Neutrophil (primary cell): ENCODE measurements around the gene INTS3.

ENCODE experiments used
- H3K27ac ChIP-seq: fragments of 200-600 bp; sonication (generic); 2 replicates; pipeline ENCODE4 v1.5.1; 2016; ENCODE audit warnings: mild to moderate bottlenecking, moderate library complexity
- H3K27me3 ChIP-seq: fragments of 200-600 bp; sonication (generic); 2 replicates; pipeline ENCODE4 v1.6.0; 2016; ENCODE audit warnings: mild to moderate bottlenecking
- H3K36me3 ChIP-seq: fragments of 200-600 bp; sonication (generic); 2 replicates; pipeline ENCODE4 v1.5.1; 2017
- H3K4me1 ChIP-seq, 2 experiments: fragments of 200-600 bp in 1 of 2; sonication (generic) in 1 of 2; 1 replicate in 1 of 2; 2 replicates in 1 of 2; pipeline versions ENCODE4 v1.5.1 to v1.6.1; 2013 to 2016; ENCODE audit warnings: low read depth in 1 of 2, low read length in 1 of 2, mild to moderate bottlenecking in 1 of 2, moderate library complexity in 1 of 2; ENCODE audit not compliant: control insufficient read depth in 1 of 2, insufficient read depth in 1 of 2
- H3K4me3 ChIP-seq, 2 experiments: fragments of 200-600 bp in 1 of 2; sonication (generic) in 1 of 2; 1 replicate in 1 of 2; 2 replicates in 1 of 2; pipeline ENCODE4 v1.5.1; 2013 to 2016; ENCODE audit warnings: low read depth in 1 of 2, low read length in 1 of 2, mild to moderate bottlenecking in 1 of 2, moderate library complexity in 1 of 2
- H3K9me3 ChIP-seq: fragments of 200-600 bp; sonication (generic); 2 replicates; pipeline ENCODE4 v1.5.1; 2016
- TF ChIP-seq, protein P1 (sequence below): fragments of 200-600 bp; sonication (generic); IDR thresholded peaks from 2 replicates; pipeline ENCODE4 v1.5.1; 2016; ENCODE audit warnings: antibody characterized with exemption

The INTS3 gene

DNA sequence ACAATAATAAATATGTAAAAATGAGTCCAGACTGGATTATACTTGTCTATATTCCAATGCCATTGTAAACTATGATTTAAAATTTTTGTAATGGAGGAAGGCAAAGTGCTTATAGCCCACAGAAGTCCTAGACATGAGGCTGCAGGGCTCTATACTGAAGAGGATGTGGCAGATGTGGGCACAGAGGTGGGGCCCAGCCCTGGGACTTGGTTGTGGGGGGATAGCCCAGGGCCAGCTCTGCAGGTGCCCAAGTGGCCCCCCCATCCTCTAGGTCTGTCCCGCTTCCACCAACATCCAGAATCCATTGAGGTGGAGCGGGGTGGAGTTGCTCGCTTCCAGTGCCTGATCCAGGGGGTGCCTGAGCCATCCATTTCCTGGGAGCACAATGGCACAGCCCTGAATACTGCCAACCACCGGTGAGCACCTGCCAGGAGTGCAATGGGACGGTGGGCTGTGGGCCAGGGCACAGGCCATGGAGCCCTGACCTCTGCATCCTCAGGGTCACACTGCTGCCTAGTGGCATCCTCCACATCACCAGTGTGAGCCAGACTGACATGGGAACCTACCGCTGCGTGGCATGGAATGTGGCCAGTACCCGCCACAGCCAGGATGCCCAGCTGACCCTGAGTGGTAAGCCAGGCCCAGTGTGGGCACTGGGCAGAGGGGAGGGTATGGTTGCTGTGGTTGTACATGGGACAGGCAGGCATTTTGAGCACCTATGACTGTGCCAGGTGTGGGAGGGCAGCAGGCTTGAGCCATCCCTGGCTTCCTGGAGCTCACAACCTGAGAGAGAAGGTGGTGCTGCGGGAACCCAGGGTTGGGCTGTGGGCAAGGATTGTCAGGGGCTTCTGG, 68.3 kb downstream of the INTS3 start:
- Histone ChIP-seq H3K9me3 (no peaks in the 10 kb centered on the region), H3K4me3 (no peak overlapping the region), H3K4me1 (peaks cover 22 to 23% of the 10 kb centered on the region in 2 experiments), H3K36me3 (peaks cover 6% of the 10 kb centered on the region), H3K27ac (no peak overlapping the region), H3K27me3 (no peaks in the 10 kb centered on the region)
- TF ChIP-seq, protein P1, sequence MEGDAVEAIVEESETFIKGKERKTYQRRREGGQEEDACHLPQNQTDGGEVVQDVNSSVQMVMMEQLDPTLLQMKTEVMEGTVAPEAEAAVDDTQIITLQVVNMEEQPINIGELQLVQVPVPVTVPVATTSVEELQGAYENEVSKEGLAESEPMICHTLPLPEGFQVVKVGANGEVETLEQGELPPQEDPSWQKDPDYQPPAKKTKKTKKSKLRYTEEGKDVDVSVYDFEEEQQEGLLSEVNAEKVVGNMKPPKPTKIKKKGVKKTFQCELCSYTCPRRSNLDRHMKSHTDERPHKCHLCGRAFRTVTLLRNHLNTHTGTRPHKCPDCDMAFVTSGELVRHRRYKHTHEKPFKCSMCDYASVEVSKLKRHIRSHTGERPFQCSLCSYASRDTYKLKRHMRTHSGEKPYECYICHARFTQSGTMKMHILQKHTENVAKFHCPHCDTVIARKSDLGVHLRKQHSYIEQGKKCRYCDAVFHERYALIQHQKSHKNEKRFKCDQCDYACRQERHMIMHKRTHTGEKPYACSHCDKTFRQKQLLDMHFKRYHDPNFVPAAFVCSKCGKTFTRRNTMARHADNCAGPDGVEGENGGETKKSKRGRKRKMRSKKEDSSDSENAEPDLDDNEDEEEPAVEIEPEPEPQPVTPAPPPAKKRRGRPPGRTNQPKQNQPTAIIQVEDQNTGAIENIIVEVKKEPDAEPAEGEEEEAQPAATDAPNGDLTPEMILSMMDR, result no peak

DNA sequence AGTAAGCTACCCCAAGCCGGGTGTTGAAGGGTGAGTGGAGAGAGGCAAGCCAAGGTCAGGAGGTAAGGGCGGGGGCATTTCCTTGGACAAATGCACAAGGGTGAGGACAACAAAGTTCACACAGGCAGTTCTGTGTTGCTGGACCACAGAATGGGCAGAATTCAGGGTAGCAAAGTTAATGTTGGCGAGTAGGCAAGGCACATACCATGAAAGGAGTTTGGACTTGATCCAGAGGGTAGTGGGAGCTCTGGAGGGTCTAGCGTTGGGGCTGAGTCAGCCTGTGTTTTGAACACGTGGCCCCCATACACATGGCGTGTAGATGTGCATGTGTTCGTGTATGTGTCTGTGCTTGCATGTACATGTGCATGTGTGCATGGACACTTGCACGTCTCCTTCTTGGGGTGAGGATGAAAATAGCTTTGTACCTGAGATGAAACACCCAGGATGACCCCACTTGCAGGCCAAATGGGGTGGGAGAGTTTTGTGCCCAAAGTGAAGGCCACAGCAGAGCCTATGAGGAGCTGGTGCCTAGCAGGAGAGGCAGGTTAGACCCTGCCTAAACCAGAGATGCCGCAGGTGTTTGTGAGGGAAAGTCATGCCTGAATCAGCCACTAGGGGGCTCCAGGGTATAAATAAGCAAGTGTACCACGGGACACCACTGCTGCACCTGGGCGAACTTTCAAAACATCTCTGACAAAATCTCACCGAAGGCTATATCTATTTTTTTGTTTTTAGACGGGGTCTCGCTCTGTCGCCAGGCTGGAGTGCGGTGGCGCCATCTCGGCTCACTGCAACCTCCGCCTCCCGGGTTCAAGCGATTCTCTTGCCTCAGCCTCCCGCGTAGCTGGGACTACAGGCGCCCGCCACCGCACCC, 69.2 kb downstream of the INTS3 start:
- no peaks in the 10 kb centered on the region for H3K27me3 ChIP-seq
- H3K9me3 ChIP-seq, result no peaks in the 10 kb centered on the region
- peak overlapping the region in 1 of 2 experiments; percentile 15 for H3K4me3 ChIP-seq
- TF ChIP-seq, protein P1, result peak; percentile 89
- H3K27ac ChIP-seq, result no peak overlapping the region
- H3K4me1 ChIP-seq, result peaks cover 13 to 14% of the 10 kb centered on the region in 2 experiments
- H3K36me3 ChIP-seq, result peaks cover 12% of the 10 kb centered on the region

DNA sequence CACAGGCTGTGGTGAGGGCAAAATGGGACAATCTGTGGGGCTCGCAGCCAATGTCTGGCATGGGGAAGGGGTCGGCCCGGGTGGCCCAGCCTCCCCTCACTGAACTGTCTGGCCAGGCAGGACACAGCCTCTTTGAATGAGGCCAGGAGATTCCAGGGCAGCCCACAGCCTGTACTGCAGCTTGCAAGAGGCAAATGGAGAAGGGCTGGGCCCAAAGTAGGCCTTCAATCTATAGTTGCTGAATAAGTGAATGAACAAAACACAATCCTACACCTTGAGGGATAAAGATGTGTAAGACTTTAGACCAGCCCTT, 70.6 kb downstream of the INTS3 start:
- TF ChIP-seq, protein P1, result no peak
- peaks cover 12% of the 10 kb centered on the region for H3K36me3 ChIP-seq
- no peak overlapping the region for H3K27ac ChIP-seq
- H3K27me3 ChIP-seq, result no peaks in the 10 kb centered on the region
- no peak overlapping the region for H3K4me3 ChIP-seq
- peaks cover 5% of the 10 kb centered on the region in 2 experiments for H3K4me1 ChIP-seq
- H3K9me3 ChIP-seq, result no peaks in the 10 kb centered on the region

DNA sequence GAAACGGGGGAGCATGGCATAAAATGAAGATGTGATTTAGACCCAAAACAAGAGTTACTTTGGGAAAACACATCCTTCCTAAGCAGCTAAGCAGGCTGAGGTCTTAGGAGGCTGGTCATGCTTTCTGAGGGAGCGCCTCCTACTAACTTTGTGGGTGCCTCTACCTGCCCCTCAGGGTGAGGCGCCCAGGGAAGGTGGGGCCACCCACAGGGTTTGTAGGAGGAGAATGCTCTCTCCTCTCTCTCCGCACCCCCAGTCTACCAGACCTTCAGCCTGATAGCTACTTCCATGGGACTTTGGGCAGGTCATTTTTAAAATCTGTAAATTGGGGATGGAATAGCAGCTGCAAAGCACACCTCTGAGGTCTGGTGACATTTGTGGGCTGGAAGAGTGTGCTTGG, 71.2 kb downstream of the INTS3 start:
- Histone ChIP-seq H3K4me3 (no peak overlapping the region), H3K36me3 (peaks cover 12% of the 10 kb centered on the region), H3K9me3 (no peaks in the 10 kb centered on the region), H3K27me3 (no peaks in the 10 kb centered on the region), H3K4me1 (peaks cover 5% of the 10 kb centered on the region in 2 experiments), H3K27ac (no peak overlapping the region)
- TF ChIP-seq, protein P1, result no peak

DNA sequence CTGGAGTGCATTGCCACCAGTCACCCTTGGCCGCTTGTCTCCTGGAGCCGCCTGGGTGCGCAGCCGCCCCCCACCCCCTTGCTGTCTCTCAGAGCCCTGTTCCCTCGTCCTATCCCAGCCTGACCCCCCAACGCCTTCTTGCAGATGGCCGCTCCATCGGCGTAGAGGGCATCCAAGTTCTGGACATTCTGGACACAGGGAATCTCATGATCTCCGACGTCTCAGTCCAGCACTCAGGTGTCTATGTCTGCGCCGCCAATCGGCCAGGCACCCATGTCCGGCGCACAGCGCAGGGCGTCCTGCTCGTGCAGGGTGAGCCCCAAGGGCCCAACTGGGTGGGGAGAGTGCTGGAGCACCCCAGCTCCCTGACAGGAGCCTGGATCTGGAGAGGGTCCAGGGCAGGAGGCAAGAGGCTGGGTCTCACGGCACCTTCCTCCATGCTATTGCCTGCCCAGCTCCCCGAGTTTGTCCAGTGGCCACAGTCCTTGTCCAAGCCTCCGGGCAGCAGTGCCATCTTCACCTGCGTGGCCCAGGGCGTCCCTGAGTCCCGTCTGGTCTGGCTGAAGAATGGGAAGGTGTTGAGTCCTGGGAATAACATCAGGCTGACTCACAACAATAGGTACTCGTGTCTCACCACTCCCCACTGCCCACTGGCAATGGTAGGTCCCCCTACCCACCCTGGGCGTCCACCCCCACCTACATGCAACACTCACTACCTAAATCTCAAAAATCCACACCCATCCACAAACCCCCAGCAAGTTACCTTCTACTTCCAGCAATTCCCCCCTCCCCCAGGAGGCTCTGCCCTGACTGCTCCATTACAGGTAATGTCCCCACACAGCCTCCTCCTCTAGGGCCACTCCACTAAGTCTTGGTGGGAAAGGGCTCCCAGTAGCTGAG, 72.0 kb downstream of the INTS3 start:
- Histone ChIP-seq H3K27me3 (no peaks in the 10 kb centered on the region), H3K27ac (no peak overlapping the region), H3K9me3 (no peaks in the 10 kb centered on the region), H3K36me3 (peaks cover 12% of the 10 kb centered on the region), H3K4me1 (peaks cover 5% of the 10 kb centered on the region in 2 experiments), H3K4me3 (no peak overlapping the region)
- TF ChIP-seq, protein P1, result no peak
